ENCODE results near the gene MAGI1. TPM values are rescaled to one million over a fixed set of nuclear protein-coding genes. Genes with fewer than 3 reads are reported as not detected.
"Not testable (repeated sequence)": the region's sequence is repeated elsewhere in the genome, so short reads cannot be mapped to it uniquely, and the experiment has no call there.

The MAGI1 gene
- total RNA-seq, 1 donor from 2014 or later: 45.8 TPM

DNA sequence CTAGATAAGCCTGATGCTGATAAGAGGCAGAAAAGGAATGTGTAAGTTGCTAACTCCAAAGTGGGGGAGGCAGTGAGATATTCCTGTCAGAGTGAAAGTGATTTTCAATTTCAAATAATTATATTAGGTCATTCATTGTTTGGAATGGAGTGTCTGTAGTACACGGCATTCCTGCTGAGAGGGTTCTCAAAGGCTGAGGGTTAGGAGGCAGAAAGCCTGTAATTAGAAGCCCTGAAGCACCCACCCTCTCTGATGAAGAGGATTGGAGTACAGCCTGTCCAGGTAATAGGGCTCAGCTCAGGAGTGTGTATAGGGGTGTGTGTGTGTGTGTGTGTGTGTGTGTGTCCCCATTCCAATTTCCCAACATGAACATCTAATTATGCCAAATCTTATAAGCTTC is 486.8 kb downstream of the MAGI1 start:
- ATAC-seq (peak; percentile 75), DNase-seq (no peak)
- no peaks in the 10 kb centered on the region for H3K9me3 ChIP-seq
- no peaks in the 10 kb centered on the region for H3K36me3 ChIP-seq
- intact Hi-C loops (cut with DNase I): no loop called here
- no peak overlapping the region for H3K27ac ChIP-seq
- peaks cover 7% of the 10 kb centered on the region for H3K4me1 ChIP-seq
- TF ChIP-seq, protein P1, sequence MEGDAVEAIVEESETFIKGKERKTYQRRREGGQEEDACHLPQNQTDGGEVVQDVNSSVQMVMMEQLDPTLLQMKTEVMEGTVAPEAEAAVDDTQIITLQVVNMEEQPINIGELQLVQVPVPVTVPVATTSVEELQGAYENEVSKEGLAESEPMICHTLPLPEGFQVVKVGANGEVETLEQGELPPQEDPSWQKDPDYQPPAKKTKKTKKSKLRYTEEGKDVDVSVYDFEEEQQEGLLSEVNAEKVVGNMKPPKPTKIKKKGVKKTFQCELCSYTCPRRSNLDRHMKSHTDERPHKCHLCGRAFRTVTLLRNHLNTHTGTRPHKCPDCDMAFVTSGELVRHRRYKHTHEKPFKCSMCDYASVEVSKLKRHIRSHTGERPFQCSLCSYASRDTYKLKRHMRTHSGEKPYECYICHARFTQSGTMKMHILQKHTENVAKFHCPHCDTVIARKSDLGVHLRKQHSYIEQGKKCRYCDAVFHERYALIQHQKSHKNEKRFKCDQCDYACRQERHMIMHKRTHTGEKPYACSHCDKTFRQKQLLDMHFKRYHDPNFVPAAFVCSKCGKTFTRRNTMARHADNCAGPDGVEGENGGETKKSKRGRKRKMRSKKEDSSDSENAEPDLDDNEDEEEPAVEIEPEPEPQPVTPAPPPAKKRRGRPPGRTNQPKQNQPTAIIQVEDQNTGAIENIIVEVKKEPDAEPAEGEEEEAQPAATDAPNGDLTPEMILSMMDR (IDR thresholded peaks at IDR 0.05): no peak
- no peaks in the 10 kb centered on the region for H3K27me3 ChIP-seq
- H3K4me3 ChIP-seq: no peak overlapping the region

DNA sequence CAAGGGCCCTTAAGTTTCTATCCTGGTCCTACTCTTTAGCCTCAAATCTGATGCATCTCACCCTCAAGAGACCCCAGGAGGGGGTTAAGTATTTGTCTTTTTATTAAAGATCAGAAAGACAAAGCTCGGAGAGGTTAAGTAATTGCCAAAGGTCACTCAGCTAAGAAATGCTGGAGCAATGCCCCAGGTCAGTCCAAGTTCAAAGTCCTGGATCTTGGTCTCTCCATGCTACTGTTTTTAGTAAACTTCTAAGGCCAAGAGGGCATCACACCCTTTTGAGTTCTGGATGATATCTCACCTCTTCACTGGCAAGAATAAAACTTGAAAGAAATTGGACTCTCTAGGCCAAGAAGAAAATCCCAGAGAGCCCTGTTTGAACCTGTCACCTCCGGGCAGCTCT is 488.6 kb downstream of the MAGI1 start:
- no peaks in the 10 kb centered on the region for H3K9me3 ChIP-seq
- H3K27me3 ChIP-seq: no peaks in the 10 kb centered on the region
- TF ChIP-seq, protein P1 (IDR thresholded peaks at IDR 0.05): no peak
- H3K36me3 ChIP-seq: no peaks in the 10 kb centered on the region
- DNase-seq (no peak), ATAC-seq (no peak)
- H3K4me3 ChIP-seq: no peak overlapping the region
- peaks cover 7% of the 10 kb centered on the region for H3K4me1 ChIP-seq
- H3K27ac ChIP-seq: no peak overlapping the region
- intact Hi-C loops (cut with DNase I): no loop called here

DNA sequence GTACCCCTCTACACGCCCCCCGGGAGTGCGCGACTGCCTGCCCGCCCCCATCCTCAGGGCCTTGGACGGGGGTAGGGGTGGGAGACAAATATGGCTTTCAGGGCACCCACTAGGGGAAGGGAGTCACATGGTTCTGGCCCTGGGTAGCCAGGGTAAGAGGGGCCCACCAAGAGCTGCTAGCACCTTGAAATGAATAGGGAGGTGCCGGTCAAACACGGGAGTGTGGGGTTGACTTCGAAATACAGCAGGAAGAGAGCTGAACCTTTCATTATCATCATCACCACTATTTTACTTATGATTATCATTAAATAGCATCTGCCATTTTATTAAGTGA is 489.1 kb downstream of the MAGI1 start:
- intact Hi-C loops (cut with DNase I): no loop called here

DNA sequence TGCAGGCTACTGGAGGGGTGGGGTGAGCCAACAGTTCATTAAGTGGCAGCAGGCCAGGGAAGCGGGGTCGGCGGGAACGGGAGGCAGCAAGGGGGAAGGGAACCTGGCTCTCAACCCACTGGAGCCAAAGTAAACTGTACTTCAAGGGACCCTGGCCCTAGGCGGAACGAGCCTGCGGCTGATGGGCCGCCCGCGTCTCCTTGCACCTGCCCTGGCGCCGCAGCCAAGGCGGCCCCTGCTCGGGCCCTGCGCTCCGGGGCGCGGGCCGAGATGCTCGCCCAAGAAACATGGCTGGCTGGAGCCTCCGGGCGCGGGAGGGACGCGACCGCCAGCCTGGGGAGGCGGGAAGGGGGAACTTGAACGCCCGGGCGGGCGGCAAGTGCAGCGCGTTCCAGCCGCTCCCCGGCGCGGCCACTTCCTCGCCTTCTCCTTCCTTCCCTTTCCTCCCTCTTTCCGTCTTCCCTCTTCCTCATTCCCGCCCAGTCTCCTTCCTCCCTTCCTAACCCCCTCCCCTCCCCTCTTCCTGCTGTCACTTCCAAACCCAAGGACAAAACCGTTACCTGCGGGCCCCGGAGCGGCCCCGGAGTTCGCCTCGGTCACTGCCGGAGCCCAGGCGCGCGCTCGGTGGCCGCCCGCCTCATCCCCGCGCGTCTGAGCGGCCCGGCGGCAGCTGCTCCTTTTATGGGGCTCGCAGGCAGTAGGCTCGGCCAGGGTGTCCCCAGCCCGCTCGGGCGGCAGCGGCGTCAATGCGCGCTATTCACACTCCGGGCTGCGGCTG is 489.7 kb downstream of the MAGI1 start:
- Histone ChIP-seq H3K9me3 (no peaks in the 10 kb centered on the region), H3K27ac (no peak overlapping the region), H3K36me3 (no peaks in the 10 kb centered on the region), H3K4me3 (peak overlapping the region; percentile 46), H3K4me1 (peaks cover 7% of the 10 kb centered on the region), H3K27me3 (no peaks in the 10 kb centered on the region)
- DNase-seq (no peak), ATAC-seq (peak; percentile 65)
- TF ChIP-seq, protein P1 (IDR thresholded peaks at IDR 0.05): no peak
- intact Hi-C loops (cut with DNase I): no loop called here

More for the DNA sequence above, 489.1 kb downstream of the MAGI1 start:
- Histone ChIP-seq H3K4me1 (peaks cover 7% of the 10 kb centered on the region), H3K9me3 (no peaks in the 10 kb centered on the region), H3K27me3 (no peaks in the 10 kb centered on the region), H3K4me3 (peak overlapping the region; percentile 46), H3K36me3 (no peaks in the 10 kb centered on the region), H3K27ac (no peak overlapping the region)
- DNase-seq (no peak), ATAC-seq (no peak)
- TF ChIP-seq, protein P1 (IDR thresholded peaks at IDR 0.05): no peak

DNA sequence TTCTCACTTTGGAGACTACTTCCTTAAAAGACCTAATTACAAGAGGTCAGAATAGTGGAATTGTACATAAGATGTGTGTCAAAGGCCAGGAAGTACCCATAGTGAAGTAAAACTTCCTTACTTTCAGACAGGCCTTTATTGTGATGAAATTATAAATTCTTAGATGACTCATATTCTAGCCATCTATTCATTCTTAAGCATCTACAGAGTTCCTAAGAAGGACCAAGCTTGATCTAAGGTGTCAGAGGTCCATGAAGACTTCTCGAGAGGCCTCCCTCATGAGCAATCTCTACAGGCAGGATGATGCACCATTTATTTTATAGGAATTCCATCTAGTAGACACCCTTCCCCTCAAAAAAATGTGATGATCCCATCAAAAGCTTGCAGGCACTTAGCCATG is 493.3 kb downstream of the MAGI1 start:
- H3K36me3 ChIP-seq: no peaks in the 10 kb centered on the region
- no peaks in the 10 kb centered on the region for H3K9me3 ChIP-seq
- H3K27ac ChIP-seq: no peak overlapping the region
- TF ChIP-seq, protein P1 (IDR thresholded peaks at IDR 0.05): no peak
- no peak overlapping the region for H3K4me3 ChIP-seq
- intact Hi-C loops (cut with DNase I): no loop called here
- ATAC-seq (no peak), DNase-seq (no peak)
- peaks cover 7% of the 10 kb centered on the region for H3K4me1 ChIP-seq
- H3K27me3 ChIP-seq: no peaks in the 10 kb centered on the region

DNA sequence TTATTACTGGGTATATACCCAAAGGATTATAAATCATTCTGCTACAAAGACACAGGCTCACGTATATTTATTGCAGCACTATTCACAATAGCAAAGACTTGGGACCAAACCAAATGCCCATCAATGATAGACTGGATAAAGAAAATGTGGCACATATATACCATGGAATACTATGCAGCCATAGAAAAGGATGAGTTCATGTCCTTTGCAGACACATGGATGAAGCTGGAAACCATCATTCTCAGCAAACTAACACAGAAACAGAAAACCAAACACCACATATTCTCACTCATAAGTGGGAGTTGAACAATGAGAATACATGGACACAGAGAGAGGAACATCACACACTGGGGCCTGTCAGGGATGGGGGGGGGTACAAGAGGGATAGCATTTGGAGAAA is 495.3 kb downstream of the MAGI1 start:
- H3K9me3 ChIP-seq; ATAC-seq; H3K4me3 ChIP-seq; H3K4me1 ChIP-seq; H3K27ac ChIP-seq; DNase-seq; intact Hi-C loops (cut with DNase I); H3K36me3 ChIP-seq; H3K27me3 ChIP-seq: not testable (repeated sequence)
